HG03354 (cell line): ENCODE results near the gene SOCS4.

Experiments
- ATAC-seq: cut with Tn5 transposase; IDR thresholded peaks from one replicate; pipeline ENCODE4 v1.9.1; 2021; ENCODE audit warnings: mild to moderate bottlenecking; ENCODE audit not compliant: unreplicated experiment, poor library complexity, severe bottlenecking

SOCS4 gene

GRCh38 chr14:55084401-55085059, 57.5 kb downstream of the SOCS4 start:
- no peak for ATAC-seq

GRCh38 chr14:55085060-55085660, 58.1 kb downstream of the SOCS4 start:
- no peak for ATAC-seq

- ATAC-seq = no peak
Observed at GRCh38 chr14:55086938-55087337, 59.9 kb downstream of the SOCS4 start.

DNA sequence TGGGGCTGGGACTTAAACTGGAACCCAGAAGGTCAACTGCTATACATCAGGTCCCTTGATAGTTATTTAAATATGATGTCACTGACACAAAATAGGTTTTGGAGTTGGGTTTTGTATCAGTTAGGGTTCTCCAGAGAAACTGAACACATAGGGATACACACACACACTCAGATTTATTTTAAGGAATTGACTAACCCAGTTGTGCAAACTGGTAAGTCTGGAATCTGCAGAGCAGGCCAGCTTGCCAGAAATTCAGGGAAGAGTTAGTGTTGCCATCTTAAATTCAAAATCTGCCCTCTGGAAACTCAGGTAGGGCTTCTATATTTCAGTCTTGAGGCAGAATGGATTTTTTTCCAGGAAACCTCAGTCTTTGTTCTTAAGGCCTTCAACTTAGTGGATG, 61.3 kb downstream of the SOCS4 start:
- ATAC-seq = no peak

DNA sequence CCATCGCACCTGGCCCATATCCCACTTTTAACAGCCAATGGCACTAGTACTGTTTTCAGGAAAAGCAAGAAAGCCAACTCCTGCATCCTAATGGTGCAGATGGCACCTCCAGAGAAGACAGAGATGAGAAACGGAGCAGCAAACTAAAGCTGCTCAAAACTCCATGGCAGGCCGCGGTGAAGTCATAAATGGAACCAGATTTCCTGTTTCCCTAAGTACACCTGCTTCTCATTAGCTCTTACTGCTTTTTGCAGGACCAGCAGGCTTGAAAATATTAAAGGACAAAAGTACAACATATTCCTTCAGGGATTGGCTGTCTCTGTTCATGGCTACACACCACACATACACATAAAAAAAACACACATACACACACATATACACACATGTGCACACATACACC, 65.3 kb downstream of the SOCS4 start:
- no peak for ATAC-seq

GRCh38 chr14:55094292-55095157, 67.5 kb downstream of the SOCS4 start:
- ATAC-seq = no peak

GRCh38 chr14:55097881-55098560, 71.0 kb downstream of the SOCS4 start:
- peak; percentile 67 for ATAC-seq

- ATAC-seq = no peak
Observed at GRCh38 chr14:55098561-55098898, 71.5 kb downstream of the SOCS4 start.
